ENCODE measurements around the gene SORCS2. TPM values are rescaled to one million over a fixed set of nuclear protein-coding genes. Genes with fewer than 3 reads are reported as not detected.

The SORCS2 gene
- polyA plus RNA-seq, 1 donor (not counting 4 experiments of a cell fraction or from before 2014, with no cell fraction given), result 0.09 TPM

- Histone ChIP-seq H3K36me3 (ENCODE audit: control insufficient read depth in 2 of 2, extremely low read depth in 1 of 2, insufficient read depth in 2 of 2, low read length in 2 of 2) (no peaks in the 10 kb centered on the region), H3K79me2 (ENCODE audit: control insufficient read depth, insufficient read depth, low read length) (no peaks in the 10 kb centered on the region), H3K4me3 (ENCODE audit: control insufficient read depth in 2 of 3, extremely low read depth in 1 of 3, insufficient read depth in 2 of 3, low read depth in 1 of 3, low read length in 3 of 3) (no peak overlapping the region), H3K27me3 (ENCODE audit: control insufficient read depth, extremely low read depth, insufficient read depth, low read length) (peaks cover 36% of the 10 kb centered on the region), H4K20me1 (ENCODE audit: control insufficient read depth, extremely low read depth, insufficient read depth, low read length) (no peaks in the 10 kb centered on the region), H3K4me2 (ENCODE audit: control insufficient read depth, extremely low read depth, insufficient read depth, low read depth, low read length) (no peak overlapping the region), H3K27ac (ENCODE audit: control insufficient read depth, insufficient read depth, low read length) (no peak overlapping the region), H2AFZ (ENCODE audit: control insufficient read depth, low read length) (no peak overlapping the region), H3K9me3 (ENCODE audit: control insufficient read depth, low read depth, low read length) (no peaks in the 10 kb centered on the region), H3K4me1 (ENCODE audit: control insufficient read depth, extremely low read depth, insufficient read depth, low read length) (no peaks in the 10 kb centered on the region), H3K9me1 (ENCODE audit: control insufficient read depth, extremely low read depth, insufficient read depth, low read length) (no peaks in the 10 kb centered on the region), H3K9ac (ENCODE audit: control insufficient read depth, extremely low read depth, insufficient read depth, low read length) (no peak overlapping the region)
- DNase-seq (ENCODE audit: low read depth, low spot score), result no peak
- TF ChIP-seq CTCF (optimal IDR thresholded peaks at IDR 0.05 in 1 of 3, IDR thresholded peaks at IDR 0.05 in 1 of 3, conservative IDR thresholded peaks at IDR 0.05 in 1 of 3; ENCODE audit: extremely low read depth in 1 of 3, insufficient read depth in 2 of 3, low read length in 3 of 3) (no peak), EZH2 (IDR thresholded peaks at IDR 0.05; ENCODE audit: low read length) (no peak)
- no peak for FAIRE-seq
- dilution Hi-C loops (cut with MboI; ENCODE audit: extremely low pct_ligation_motif_present, low sequenced_read_pairs), result no loop called here
Measured at GRCh38 chr4:7150036-7150635, 42.2 kb upstream of the SORCS2 start.

- Histone ChIP-seq H3K4me3 (ENCODE audit: control insufficient read depth in 2 of 3, extremely low read depth in 1 of 3, insufficient read depth in 2 of 3, low read depth in 1 of 3, low read length in 3 of 3) (no peak overlapping the region), H3K4me2 (ENCODE audit: control insufficient read depth, extremely low read depth, insufficient read depth, low read depth, low read length) (no peak overlapping the region), H3K79me2 (ENCODE audit: control insufficient read depth, insufficient read depth, low read length) (no peaks in the 10 kb centered on the region), H3K9ac (ENCODE audit: control insufficient read depth, extremely low read depth, insufficient read depth, low read length) (no peak overlapping the region), H3K4me1 (ENCODE audit: control insufficient read depth, extremely low read depth, insufficient read depth, low read length) (peaks cover 10% of the 10 kb centered on the region), H3K9me3 (ENCODE audit: control insufficient read depth, low read depth, low read length) (no peaks in the 10 kb centered on the region), H3K27me3 (ENCODE audit: control insufficient read depth, extremely low read depth, insufficient read depth, low read length) (peaks cover 24% of the 10 kb centered on the region), H3K27ac (ENCODE audit: control insufficient read depth, insufficient read depth, low read length) (no peak overlapping the region), H3K9me1 (ENCODE audit: control insufficient read depth, extremely low read depth, insufficient read depth, low read length) (no peaks in the 10 kb centered on the region), H2AFZ (ENCODE audit: control insufficient read depth, low read length) (no peak overlapping the region), H4K20me1 (ENCODE audit: control insufficient read depth, extremely low read depth, insufficient read depth, low read length) (no peaks in the 10 kb centered on the region), H3K36me3 (ENCODE audit: control insufficient read depth in 2 of 2, extremely low read depth in 1 of 2, insufficient read depth in 2 of 2, low read length in 2 of 2) (no peaks in the 10 kb centered on the region)
- FAIRE-seq (no peak), DNase-seq (ENCODE audit: low read depth, low spot score) (no peak)
- dilution Hi-C loops (cut with MboI; ENCODE audit: extremely low pct_ligation_motif_present, low sequenced_read_pairs), result no loop called here
- TF ChIP-seq CTCF (optimal IDR thresholded peaks at IDR 0.05 in 1 of 3, IDR thresholded peaks at IDR 0.05 in 1 of 3, conservative IDR thresholded peaks at IDR 0.05 in 1 of 3; ENCODE audit: extremely low read depth in 1 of 3, insufficient read depth in 2 of 3, low read length in 3 of 3) (peak in 1 of 3 experiments; percentile 47), EZH2 (IDR thresholded peaks at IDR 0.05; ENCODE audit: low read length) (no peak)
Measured at GRCh38 chr4:7151668-7152227, 40.6 kb upstream of the SORCS2 start.

All from keratinocyte (primary cell).